GM21529 (cell line): ENCODE measurements around the gene TULP3.

ENCODE experiments used
- ATAC-seq: cut with Tn5 transposase; IDR thresholded peaks from one replicate; pipeline ENCODE4 v1.9.1; 2021; ENCODE audit not compliant: unreplicated experiment

Gene TULP3

DNA sequence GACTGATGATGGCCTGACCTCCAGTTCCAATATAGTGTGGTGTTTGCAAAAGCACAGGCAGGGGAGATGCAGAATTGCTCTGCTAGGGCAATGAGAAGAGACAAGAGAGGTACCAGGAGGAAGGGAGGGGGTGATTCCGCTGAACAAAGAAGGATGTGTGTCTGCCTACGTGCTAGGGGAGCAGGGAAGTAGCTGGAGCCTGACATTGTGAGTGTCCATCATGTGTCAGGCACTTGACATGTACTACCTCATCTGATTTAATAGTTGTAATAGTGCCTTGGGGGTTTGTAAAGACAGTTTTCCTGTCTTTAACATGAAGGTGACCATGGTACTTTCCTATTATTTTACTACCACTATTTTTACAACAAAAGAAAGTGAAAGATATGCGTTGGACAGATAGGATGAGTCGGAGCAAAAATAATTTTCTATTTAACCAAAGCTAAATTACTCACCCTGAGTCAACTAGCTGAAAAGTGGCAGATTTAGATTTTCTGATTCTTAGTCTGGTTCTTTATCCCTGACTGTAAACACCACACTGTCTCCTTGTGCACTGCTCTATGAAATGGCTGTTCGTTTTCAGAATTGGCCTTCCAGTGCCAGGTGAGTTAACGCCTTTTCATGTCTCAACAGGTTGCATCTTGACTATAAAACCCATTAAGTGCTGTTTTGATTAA lies 34.8 kb downstream of the TULP3 start:
- no peak for ATAC-seq

DNA sequence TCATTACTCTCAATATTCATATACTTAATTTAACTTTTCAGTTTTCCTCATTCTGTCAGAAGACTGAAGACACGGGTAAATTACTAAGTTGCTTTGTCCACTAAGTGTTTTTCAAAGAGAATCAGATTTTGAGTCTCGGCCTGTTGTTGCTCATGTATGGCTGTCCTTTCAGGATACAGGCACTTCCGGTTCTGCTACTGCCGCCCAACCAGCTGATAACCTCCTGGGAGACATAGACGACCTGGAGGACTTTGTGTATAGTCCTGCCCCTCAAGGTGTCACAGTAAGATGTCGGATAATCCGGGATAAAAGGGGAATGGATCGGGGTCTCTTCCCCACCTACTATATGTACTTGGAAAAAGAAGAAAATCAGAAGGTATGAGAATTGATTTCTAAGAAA lies 40.2 kb downstream of the TULP3 start:
- ATAC-seq, result no peak

DNA sequence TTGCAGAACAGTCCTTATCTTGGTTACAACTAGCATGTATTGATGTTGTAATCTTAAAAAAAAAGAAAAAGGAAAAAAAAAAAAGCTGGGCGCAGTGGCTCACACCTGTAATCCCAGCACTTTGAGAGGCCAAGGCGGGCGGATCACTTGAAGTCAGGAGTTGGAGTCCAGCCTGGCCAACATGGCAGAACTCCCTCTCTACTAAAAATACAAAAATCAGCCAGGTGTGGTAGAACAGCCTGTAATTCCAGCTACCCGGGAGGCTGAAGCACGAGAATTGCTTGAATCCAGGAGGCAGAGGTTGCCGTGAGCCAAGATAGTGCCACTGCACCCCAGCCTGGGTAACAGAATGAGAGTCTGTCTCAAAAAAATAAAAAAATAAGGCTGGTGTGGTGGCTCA lies 42.9 kb downstream of the TULP3 start:
- ATAC-seq, result no peak

DNA sequence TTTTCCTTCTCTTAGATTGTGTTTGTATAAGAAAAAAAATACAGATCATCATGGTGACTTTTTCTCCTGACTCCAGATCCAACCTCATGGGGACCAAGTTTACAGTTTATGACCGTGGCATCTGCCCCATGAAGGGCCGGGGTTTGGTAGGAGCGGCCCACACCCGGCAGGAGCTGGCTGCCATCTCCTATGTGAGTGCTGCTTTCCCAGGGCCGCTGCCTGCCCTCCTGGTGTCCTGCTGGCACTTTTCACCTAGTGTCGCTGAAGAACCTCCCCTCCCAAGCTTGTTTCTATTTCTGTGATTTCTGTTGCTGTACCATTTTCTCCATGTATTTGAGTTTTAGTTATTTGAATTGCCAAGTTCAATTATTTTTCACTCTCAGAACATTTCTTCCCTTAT lies 43.7 kb downstream of the TULP3 start:
- ATAC-seq, result no peak

DNA sequence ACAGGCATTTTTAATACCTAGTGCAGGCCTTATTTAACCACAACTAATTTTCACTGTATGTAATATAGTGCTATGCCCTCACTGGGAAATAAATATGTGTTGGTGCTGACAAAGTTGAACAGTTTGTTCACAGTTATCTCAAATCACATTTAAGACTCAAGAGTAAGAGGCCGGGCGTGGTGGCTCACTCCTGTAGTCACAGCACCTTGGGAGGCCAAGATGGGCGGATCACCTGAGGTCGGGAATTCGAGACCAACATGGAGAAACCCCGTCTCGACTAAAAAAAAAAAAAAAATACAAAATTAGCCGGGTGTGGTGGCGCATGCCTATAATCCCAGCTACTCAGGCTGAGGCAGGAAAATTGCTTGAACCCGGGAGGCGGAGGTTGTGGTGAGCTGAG lies 45.6 kb downstream of the TULP3 start:
- no peak for ATAC-seq

DNA sequence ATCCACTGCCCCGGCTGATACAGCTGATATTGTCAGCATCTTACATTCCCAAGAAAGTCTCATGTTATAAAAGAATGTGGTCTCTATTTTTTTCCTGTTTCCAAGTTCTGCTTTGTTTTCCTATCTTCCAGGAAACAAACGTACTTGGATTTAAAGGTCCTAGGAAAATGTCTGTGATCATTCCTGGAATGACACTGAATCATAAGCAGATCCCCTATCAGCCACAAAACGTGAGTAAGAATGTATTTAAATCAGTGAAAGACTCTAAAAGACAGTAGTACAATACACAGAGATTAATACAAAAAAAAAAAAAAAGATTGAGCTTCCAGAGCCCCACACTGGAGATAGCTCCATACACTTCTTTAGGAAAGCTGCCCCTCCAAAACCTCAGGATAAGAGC lies 46.8 kb downstream of the TULP3 start:
- no peak for ATAC-seq

DNA sequence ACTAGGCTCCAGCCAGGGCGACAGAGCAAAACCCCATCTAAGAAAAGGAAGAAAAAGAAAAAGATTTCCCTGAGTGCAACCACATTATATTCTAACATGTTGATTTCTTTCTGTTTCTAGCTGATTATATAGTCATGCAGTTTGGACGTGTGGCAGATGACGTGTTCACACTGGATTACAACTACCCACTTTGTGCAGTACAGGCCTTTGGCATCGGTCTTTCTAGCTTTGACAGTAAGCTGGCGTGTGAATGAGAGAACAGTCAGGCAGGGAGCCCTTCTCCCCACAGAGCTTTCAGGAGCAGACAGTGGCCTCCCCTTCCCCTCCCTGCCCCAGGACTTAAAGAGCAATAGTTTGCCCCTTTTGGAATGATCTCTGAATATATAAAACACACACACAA lies 48.5 kb downstream of the TULP3 start:
- ATAC-seq, result no peak

DNA sequence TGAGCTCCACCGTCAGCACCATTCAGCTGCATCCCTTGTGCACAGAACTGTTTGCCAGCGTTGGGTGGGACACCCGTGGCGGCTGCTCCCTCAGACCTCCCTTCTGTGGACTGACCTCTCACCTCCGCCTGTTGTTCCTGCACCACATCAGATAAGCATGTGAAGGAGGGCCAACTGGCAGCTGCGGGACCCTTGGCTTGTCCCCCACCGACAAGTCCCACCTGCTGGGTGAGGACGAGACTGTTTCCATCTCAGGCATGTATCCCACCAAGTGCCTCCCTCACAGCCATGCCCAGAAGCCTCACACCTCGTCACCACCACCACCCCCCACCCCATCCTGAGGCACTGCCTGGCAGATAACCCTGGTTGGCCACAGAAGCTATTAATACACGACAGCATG lies 49.9 kb downstream of the TULP3 start:
- ATAC-seq, result no peak

DNA sequence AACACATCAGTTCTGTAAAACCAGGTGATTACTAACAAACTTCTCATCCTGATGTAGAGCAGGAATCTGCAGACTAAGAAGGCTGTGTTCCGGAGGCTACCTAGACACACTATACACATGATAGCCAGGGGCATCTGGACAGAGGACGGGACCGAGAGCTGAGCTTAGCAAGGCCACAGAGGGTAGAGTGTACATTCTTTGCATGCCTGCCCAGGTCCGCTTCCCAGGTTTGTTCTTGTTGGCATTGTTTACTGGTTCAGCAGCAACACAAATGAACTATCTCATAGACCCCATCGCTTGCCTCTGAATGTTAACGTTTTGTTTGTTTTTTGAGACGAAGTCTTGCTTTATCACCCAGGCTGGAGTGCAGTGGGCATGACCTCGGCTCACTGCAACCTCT lies 50.8 kb downstream of the TULP3 start:
- no peak for ATAC-seq

DNA sequence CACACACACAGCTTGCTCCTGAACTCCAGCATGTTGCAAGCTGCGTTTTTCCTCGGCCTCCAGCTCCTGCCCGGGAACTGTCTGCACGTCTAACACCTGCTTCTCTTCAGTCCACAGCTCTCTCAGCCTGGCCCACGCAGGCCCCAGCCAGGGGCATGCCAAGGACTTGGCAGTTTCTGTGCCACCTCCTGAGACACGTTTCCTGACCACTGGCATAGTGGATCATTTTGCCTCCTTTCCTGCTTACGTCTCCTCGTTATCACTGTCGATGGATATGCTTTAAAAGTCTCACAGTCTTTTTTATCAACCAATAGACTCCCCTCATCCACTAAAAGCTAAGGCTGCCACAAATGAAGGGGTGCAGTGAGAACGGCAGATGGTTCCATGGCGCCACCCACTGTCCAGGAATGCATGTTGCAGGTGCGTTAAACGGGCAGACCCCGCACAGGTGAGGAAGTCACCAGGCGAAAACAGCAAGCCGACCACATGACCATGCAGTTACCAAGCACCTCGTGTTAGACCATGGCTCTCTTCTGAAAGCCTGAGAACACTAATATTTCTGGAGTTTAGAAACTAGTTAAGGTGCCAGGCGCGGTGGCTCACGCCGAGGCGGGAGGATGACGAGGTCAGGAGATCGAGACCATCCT lies 53.8 kb downstream of the TULP3 start:
- ATAC-seq, result no peak

DNA sequence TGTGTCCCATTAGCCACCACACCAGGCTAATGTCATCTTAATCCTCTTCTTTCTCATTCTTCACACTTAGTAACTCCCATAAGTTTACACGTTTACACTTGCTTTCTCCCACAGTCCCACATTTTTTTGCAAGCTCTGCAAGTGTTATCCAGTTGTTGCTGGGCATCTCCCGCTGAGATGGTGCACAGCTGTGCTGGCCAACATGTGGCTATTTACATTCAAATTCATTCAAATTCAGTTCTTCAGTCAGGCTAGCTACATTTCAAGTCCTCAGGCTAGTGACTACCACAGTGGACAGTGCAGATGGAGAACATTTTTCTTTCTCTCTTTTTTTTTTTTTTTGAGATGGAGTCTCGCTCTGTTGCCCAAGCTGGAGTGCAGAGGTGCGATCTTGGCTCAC lies 58.7 kb downstream of the TULP3 start:
- no peak for ATAC-seq

DNA sequence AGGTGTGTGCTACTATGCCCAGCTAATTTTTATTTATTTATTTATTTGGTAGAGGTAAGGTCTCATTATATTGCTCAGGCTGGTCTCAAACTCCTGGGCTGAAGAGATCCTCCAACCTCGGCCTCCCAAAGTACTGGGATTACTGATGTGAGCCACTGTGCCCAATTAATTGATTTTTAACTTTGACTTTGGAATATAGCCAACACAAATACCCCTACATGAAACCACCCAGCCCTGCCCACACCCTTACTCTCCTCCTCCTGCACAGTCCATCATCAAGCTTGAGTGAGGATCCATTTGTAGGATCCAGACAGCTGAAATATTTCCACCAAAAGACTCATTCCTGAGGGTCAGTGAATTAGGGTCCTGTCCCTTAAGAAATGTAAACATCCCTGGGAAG lies 65.2 kb downstream of the TULP3 start:
- no peak for ATAC-seq

DNA sequence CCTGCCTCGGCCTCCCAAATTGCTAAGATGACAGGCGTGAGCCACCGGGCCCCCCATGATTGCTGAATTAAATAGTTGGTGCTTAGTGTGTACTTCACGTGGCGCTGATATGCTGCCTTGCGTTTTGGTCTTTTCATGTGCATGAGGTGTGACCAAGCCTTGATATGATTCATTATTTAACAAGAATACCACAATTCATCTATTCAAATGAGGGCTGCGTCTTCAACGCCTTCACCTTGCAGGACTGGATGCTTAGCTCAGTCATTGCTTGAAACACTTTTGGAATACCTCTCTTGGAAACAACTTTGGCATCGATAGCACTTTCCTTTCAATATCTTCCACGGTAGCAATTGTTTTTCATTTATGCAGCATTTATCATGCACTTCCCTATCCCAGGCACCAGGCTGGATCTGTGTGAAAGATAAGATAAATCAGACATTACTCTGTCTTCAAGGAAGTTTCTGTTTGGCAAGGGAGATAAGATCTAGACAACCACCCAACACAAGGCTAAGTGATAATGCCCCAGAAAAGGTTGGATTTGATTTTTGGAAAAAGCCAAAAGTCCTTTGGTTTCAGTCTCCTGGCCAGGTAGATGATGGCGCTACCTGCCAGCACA lies 67.2 kb downstream of the TULP3 start:
- no peak for ATAC-seq

DNA sequence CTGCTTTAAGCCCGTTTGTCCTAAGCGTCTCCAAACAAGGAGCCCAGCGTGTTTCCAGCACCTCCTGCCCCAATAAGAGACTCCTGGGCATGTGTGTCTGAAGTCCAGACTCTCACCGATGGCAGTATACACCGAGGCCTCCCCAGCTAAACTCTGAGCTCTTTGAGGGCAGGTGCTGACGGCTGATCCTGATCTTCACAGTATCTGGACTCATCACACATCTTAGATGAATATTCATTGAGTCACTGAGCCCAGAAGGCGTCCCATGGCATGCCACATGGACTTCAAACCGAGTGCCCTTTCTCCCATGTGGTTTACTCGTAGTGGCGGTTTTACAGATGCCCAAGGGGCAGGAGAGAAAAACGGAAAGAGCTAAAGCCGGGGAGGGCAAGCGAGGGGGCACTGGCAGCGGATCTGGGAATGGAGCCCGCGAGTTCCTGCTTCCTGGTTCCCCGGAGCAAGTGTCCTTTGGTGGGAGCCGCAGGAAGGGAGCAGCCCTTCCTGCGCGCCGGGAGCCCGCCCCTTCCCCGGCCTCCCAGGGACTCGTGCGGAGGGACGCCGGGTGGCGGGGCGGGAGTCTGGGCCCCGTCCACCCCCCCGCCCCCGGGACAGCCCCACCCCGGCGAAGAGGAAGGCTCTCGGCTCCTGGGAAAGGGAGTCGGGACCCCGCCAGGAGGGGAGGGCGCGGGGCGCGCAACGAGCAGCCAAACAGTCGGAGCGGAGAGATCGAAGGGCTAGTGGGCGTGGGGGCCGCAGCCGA lies 67.9 kb downstream of the TULP3 start:
- no peak for ATAC-seq

DNA sequence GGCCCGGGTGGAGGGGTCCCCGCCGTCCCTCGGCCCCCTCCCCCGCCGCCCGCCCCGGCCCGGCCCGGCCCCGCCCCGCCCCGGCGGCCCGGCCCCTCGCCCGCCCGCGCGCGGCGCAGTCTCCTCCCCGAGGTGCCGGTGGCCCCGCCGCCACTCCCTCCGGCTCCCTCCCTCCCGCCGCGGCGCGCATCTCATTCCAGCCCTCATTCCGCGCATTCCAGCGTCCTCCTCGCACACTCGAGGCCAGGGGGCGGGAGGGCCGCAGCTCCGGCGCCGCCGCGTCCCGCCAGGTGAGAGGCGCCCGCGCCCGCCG lies 68.5 kb downstream of the TULP3 start, which contains the start of gene TEAD4:
TSS of gene TEAD4 (plus strand) at position 206 of the 313 bp plus-strand sequence.
- ATAC-seq, result no peak

DNA sequence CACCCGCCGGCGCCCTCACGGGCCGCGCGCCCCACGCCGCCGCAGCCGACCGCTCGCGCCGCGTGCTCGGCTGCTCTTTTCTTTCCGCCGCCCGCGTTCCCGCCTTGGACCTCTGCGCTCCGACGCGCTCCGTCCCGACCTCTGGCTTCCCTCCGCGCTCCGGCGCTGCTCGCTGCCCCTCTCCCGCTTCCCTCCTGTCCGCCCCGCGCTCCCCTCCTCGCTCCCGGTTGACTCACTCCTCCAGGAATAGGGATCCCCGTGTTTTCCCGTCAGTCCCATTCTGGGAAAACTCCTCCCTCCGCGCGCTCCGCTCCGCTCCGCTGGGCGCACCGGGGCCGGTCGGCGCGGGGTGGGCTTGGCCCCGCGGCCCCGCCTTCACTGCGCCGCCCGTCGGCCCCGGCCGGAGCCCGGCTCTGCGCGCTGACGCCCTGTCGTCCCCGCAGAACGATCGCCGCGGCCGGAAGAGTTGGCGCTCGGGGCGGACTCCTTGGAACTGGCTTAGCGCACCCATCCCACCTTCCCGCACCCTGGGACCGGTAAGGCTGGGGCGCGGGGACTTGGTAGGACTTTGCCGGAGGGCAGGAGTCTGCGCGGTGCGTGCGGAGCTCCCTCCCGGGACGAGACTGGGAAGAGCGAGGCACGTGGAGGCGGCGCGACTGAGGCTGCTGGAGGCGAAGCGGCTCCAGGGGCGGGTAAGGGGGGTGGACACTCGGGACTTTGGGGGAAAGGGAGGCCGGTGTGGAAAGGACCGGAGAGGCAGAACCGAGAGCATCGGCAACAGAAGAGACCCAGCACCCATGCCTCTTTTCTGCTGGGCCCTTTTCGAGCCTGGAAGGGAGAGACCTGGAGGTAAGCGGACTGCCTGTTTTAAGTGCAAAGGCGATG lies 69.1 kb downstream of the TULP3 start:
- ATAC-seq, result no peak

DNA sequence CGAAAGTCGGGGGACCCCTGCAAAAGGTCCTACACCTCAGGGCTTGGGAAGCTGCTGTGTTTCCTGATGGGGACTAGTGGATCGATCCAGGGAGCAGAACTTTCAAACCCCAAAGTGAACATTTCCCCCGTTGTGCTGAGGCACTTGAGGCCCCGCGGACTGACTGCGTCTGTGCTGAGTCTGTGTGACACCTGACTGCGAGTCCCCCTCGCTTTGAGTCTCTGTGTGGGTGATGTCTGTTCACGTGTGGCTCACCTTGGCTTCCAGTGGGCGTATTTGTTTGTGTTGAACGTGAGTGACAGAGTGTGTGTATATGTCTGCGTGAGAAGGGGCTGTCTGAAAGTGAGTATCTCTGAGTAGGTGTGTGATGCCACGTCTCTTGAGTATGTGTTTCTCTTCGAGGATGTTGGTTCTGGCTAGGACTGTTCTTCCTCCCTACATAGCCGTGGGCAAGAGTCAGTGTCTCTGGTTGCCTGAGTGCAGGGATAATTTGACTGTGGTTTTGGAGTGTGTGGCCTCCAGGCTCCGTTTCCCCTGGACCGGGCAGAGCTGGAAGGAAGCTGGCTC lies 69.8 kb downstream of the TULP3 start:
- no peak for ATAC-seq

DNA sequence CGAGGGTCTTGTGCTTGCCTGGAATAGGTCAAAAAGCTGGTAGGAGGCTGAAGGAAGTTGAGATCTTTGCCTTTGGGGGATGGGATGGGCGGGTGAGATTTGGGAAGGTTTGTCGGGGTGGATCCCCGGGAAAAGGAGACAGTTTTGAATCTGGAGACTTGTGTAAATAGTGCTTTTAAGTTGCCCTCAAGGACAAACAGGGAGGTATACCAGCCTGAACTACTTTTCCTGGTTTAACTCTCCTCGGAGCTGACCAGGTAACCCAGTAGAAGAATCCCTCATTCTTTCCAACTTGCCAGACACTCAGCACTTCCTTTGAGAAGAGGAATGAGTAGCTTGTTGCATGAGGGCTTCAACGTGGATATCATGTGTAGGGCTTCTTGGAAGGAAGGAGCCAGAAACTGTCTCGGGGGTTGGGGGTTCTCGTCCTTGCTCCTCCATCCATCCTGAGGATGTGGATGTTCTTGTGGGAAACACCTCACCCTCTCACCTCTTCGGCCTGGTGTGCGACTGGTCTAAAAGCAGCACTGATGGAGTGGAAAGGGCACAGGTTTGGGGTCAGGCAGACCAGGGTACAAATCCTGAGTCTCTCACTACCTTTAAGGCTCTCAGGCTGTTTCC lies 70.4 kb downstream of the TULP3 start:
- ATAC-seq, result no peak

DNA sequence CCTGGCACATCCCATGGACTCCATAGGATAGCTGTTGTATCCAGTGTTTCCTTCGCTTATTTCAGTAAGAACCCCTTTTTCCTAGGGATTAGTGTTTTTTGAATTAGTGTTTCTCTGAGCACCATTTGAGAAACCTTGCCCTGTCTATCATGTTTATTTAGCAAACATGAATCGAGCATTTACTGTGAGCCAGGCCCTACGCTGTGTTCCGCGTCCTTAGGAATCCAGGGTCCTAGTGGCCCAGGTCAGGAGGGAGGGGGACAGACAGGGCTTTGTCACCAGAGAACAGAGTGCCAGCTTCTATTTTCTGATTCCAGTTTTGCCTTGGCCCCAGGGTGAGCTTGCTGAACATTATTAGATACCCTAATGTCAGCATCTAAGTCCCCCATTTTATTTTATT lies 71.0 kb downstream of the TULP3 start:
- ATAC-seq, result no peak

DNA sequence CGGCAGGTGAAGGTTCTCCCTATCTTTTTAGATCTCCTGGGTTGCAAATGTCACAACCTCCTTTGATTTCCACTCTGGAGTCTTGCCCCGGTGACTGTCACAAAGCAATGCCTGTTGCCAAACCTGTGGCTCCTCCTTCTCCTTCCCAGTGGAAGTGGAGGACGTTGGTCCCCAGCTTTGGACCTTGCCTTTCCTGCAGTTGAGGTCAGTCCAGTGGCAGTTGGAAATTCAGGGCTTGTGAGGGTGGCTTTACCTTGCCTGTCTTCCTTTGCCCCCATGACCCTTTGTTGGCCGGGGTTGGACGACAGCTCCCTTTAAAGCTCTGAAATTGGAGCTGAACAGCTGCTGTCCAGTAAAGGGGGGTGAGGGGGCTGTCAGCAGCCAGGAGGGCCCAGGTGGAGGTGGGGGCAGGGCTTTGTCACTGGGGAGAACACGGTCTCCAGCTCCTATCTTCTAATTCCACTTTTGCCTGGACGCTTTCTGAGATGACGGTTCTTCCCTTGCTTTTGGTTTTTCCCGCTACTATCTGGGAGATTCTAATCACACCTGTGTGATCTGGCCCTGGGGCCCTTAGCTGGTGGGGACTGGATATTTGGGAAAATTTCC lies 72.6 kb downstream of the TULP3 start:
- no peak for ATAC-seq
